Astrocyte (in vitro differentiated cells and primary cell): ENCODE measurements around the gene C15orf39. TPM values are rescaled to one million over a fixed set of nuclear protein-coding genes. Genes with fewer than 3 reads are reported as not detected.
A peak's percentile ranks its signal among the peaks of the same experiment; 100 is the strongest.

Source experiments
- DNase-seq: peaks from one replicate; pipeline ENCODE4 v3.0.0-alpha.2; 2010; ENCODE audit warnings: low read depth
- FAIRE-seq: peaks from 2 replicates; lab custom pipeline; 2011; peaks lifted over from hg19 to GRCh38; lab: Jason Lieb, UNC
- H2AFZ ChIP-seq: 2 replicates; pipeline ENCODE4 v1.6.0; 2012; ENCODE audit warnings: low read depth, low read length, inconsistent platforms
- H3K27ac ChIP-seq: 2 replicates; pipeline ENCODE4 v1.5.1; 2011; ENCODE audit warnings: low read depth, low read length, inconsistent platforms
- H3K27me3 ChIP-seq: 2 replicates; pipeline ENCODE4 v1.6.0; 2011; ENCODE audit warnings: low read length, inconsistent platforms; ENCODE audit not compliant: insufficient read depth
- H3K36me3 ChIP-seq: 2 replicates; pipeline ENCODE4 v1.5.1; 2011; ENCODE audit warnings: low read length, inconsistent platforms; ENCODE audit not compliant: insufficient read depth
- H3K4me1 ChIP-seq: 2 replicates; pipeline ENCODE4 v1.5.1; 2011; ENCODE audit warnings: low read length, inconsistent platforms; ENCODE audit not compliant: insufficient read depth
- H3K4me2 ChIP-seq: 2 replicates; pipeline ENCODE4 v1.6.0; 2012; ENCODE audit warnings: low read length, inconsistent platforms
- H3K4me3 ChIP-seq: 2 replicates; pipeline ENCODE4 v1.5.1; 2011; ENCODE audit warnings: low read depth, mild to moderate bottlenecking, low read length, inconsistent platforms; ENCODE audit not compliant: insufficient read depth
- H3K79me2 ChIP-seq: 2 replicates; pipeline ENCODE4 v1.6.0; 2012; ENCODE audit warnings: mild to moderate bottlenecking, low read length, inconsistent platforms; ENCODE audit not compliant: insufficient read depth
- H3K9ac ChIP-seq: 2 replicates; pipeline ENCODE4 v1.6.0; 2012; ENCODE audit warnings: mild to moderate bottlenecking, low read length, inconsistent platforms
- H3K9me3 ChIP-seq: 2 replicates; pipeline ENCODE4 v1.5.1; 2012; ENCODE audit warnings: low read depth, mild to moderate bottlenecking, low read length, inconsistent platforms; ENCODE audit not compliant: insufficient read depth
- H4K20me1 ChIP-seq: 2 replicates; pipeline ENCODE4 v1.6.0; 2012; ENCODE audit warnings: low read length, inconsistent platforms; ENCODE audit not compliant: insufficient read depth
- H3K27ac Mint-ChIP-seq: one replicate; pipeline ENCODE4 v1.8.0; 2021; ENCODE audit warnings: mild to moderate bottlenecking, mixed read lengths; ENCODE audit not compliant: unreplicated experiment
- H3K27me3 Mint-ChIP-seq: one replicate; pipeline ENCODE4 v1.8.0; 2021; ENCODE audit warnings: low read depth, mixed read lengths; ENCODE audit not compliant: unreplicated experiment
- H3K36me3 Mint-ChIP-seq: one replicate; pipeline ENCODE4 v1.8.0; 2021; ENCODE audit warnings: low read depth, mixed read lengths; ENCODE audit not compliant: unreplicated experiment
- H3K4me1 Mint-ChIP-seq: one replicate; pipeline ENCODE4 v1.8.0; 2021; ENCODE audit warnings: low read depth, mixed read lengths; ENCODE audit not compliant: unreplicated experiment
- H3K4me3 Mint-ChIP-seq: one replicate; pipeline ENCODE4 v1.8.0; 2021; ENCODE audit warnings: mild to moderate bottlenecking, moderate library complexity, mixed read lengths; ENCODE audit not compliant: unreplicated experiment
- H3K9me3 Mint-ChIP-seq: one replicate; pipeline ENCODE4 v1.8.0; 2021; ENCODE audit warnings: mild to moderate bottlenecking, mixed read lengths; ENCODE audit not compliant: unreplicated experiment
- EZH2 ChIP-seq: IDR thresholded peaks from 2 replicates; pipeline ENCODE4 v1.6.1; 2012; ENCODE audit warnings: mild to moderate bottlenecking, low read length, inconsistent platforms; ENCODE audit not compliant: insufficient read depth
- total RNA-seq: library from RNA; stranded (reverse); gene quantifications from 2 replicates; pipeline ENCODE4 v1.2.1, GENCODE V29; 2021
- TF ChIP-seq, protein P1 (sequence below): IDR thresholded peaks from 2 replicates; pipeline ENCODE4 v1.5.1; 2011; ENCODE audit warnings: low read depth, mild to moderate bottlenecking, inconsistent platforms, low read length, moderate library complexity; ENCODE audit not compliant: insufficient read depth

The C15orf39 gene
- total RNA-seq, 1 donor from 2014 or later = 21.8 TPM

DNA sequence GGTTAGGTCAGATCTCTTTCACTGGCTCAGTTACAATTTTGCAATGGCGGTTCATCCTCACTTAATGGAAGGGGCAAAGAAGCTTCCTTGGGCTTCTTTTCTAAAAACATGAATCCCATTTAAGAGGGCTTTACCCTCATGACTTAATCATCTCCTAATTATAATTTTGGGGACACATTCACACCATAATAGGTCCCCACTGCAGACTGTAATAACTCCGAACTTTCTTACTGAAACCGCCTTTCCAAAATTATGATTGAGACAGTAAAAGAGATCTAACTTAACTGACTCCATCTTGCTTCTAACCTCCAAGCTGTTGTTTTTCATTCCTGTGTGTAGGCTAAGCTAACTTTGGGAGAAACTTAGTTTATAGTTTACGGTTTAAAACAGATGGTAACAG lies 33.3 kb upstream of the C15orf39 start:
- Mint-ChIP-seq H3K27me3 (no peaks in the 10 kb centered on the region), H3K36me3 (peaks cover 2% of the 10 kb centered on the region), H3K9me3 (peaks cover 19% of the 10 kb centered on the region), H3K27ac (peak overlapping the region; percentile 44), H3K4me3 (no peak overlapping the region), H3K4me1 (peaks cover 51% of the 10 kb centered on the region)
- no peak overlapping the region for H2AFZ ChIP-seq
- FAIRE-seq (no peak), DNase-seq (no peak)
- no peaks in the 10 kb centered on the region for H3K27me3 ChIP-seq
- no peaks in the 10 kb centered on the region for H3K36me3 ChIP-seq
- no peak overlapping the region for H3K27ac ChIP-seq
- peaks cover 23% of the 10 kb centered on the region for H3K4me1 ChIP-seq
- no peaks in the 10 kb centered on the region for H4K20me1 ChIP-seq
- H3K9me3 ChIP-seq = peaks cover 3% of the 10 kb centered on the region
- H3K4me3 ChIP-seq = no peak overlapping the region
- TF ChIP-seq EZH2 = no peak
- TF ChIP-seq, protein P1, sequence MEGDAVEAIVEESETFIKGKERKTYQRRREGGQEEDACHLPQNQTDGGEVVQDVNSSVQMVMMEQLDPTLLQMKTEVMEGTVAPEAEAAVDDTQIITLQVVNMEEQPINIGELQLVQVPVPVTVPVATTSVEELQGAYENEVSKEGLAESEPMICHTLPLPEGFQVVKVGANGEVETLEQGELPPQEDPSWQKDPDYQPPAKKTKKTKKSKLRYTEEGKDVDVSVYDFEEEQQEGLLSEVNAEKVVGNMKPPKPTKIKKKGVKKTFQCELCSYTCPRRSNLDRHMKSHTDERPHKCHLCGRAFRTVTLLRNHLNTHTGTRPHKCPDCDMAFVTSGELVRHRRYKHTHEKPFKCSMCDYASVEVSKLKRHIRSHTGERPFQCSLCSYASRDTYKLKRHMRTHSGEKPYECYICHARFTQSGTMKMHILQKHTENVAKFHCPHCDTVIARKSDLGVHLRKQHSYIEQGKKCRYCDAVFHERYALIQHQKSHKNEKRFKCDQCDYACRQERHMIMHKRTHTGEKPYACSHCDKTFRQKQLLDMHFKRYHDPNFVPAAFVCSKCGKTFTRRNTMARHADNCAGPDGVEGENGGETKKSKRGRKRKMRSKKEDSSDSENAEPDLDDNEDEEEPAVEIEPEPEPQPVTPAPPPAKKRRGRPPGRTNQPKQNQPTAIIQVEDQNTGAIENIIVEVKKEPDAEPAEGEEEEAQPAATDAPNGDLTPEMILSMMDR = no peak
- H3K9ac ChIP-seq = no peak overlapping the region
- H3K79me2 ChIP-seq = no peaks in the 10 kb centered on the region
- no peak overlapping the region for H3K4me2 ChIP-seq

DNA sequence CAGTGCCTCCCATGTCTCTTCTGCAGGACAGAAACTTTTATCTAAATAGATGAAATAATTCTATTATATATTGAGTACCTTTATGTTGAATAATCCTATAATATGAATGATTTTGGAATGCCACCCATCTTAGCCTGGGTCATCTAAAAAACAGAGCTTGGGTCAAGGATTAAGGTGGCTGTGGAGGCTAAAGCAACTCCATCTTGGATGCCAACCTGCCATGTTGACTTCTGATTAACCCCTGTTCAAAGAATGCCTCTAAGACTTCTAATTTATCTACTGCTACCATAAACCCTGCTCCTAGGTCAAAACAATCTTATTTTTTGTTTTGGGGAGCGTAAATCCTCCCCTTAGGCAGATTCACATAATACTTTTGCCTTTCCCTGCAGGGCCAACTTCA lies 31.5 kb upstream of the C15orf39 start:
- DNase-seq (no peak), FAIRE-seq (no peak)
- H3K4me3 Mint-ChIP-seq = no peak overlapping the region
- H3K4me2 ChIP-seq = no peak overlapping the region
- H3K27me3 Mint-ChIP-seq = no peaks in the 10 kb centered on the region
- peaks cover 2% of the 10 kb centered on the region for H3K36me3 Mint-ChIP-seq
- H3K36me3 ChIP-seq = no peaks in the 10 kb centered on the region
- no peaks in the 10 kb centered on the region for H3K79me2 ChIP-seq
- H3K9me3 Mint-ChIP-seq = peaks cover 19% of the 10 kb centered on the region
- no peak overlapping the region for H3K27ac Mint-ChIP-seq
- TF ChIP-seq, protein P1 = no peak
- no peak for TF ChIP-seq EZH2
- peaks cover 23% of the 10 kb centered on the region for H3K4me1 ChIP-seq
- H3K9me3 ChIP-seq = peaks cover 3% of the 10 kb centered on the region
- H4K20me1 ChIP-seq = no peaks in the 10 kb centered on the region
- no peak overlapping the region for H3K9ac ChIP-seq
- no peaks in the 10 kb centered on the region for H3K27me3 ChIP-seq
- no peak overlapping the region for H2AFZ ChIP-seq
- H3K4me1 Mint-ChIP-seq = peaks cover 48% of the 10 kb centered on the region
- no peak overlapping the region for H3K4me3 ChIP-seq
- no peak overlapping the region for H3K27ac ChIP-seq

DNA sequence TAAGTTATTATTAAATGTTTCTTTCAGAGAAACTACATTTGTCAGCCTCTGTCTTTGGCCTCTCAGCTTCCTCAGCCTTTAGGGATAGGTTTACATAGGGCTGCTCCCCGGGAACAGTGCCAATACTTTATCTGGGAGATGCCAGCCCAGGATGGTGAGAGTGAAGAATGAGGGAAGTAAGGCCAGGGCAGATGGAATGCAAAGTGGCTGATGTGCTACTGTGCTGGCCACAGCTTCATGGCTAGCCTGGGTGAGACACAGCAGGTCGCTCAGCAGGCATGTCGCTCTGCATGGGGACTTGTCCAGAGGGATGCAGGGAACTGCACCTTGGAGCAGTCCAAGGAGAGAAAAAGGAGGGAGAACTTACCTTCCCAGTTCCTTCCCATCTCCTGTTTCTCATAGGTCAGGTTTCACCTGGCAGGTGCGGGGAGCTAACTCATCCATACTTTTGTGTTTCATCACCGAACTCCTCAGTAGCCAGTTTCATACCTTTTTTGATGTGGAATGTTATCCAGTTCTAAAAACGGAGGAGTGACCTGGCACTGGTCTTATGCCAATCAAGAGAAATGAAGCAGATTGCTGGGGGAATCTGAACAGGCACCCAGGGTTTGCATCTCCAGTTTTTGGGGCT lies 30.9 kb upstream of the C15orf39 start:
- Histone ChIP-seq H3K27ac (no peak overlapping the region), H3K27me3 (no peaks in the 10 kb centered on the region), H3K4me1 (peaks cover 29% of the 10 kb centered on the region), H3K4me3 (no peak overlapping the region), H3K4me2 (peak overlapping the region; percentile 27), H2AFZ (no peak overlapping the region), H3K79me2 (no peaks in the 10 kb centered on the region), H3K9ac (no peak overlapping the region), H3K9me3 (peaks cover under 1% of the 10 kb centered on the region), H3K36me3 (no peaks in the 10 kb centered on the region), H4K20me1 (no peaks in the 10 kb centered on the region)
- no peak for TF ChIP-seq EZH2
- TF ChIP-seq, protein P1 = no peak
- no peak for FAIRE-seq
- Mint-ChIP-seq H3K4me1 (peaks cover 51% of the 10 kb centered on the region), H3K27me3 (no peaks in the 10 kb centered on the region), H3K9me3 (peaks cover 19% of the 10 kb centered on the region), H3K27ac (no peak overlapping the region), H3K4me3 (no peak overlapping the region), H3K36me3 (peaks cover 2% of the 10 kb centered on the region)
- DNase-seq = no peak
